Ishikawa (cell line): Measurements from ENCODE around the gene OR2V1.

ENCODE experiments used
- CEBPB ChIP-seq: IDR thresholded peaks from 2 replicates; pipeline ENCODE4 v1.6.1; 2012
- CREB1 ChIP-seq: IDR thresholded peaks from 2 replicates; pipeline ENCODE4 v1.6.1; 2012; ENCODE audit warnings: low read depth
- EGR1 ChIP-seq: IDR thresholded peaks from 2 replicates; pipeline ENCODE4 v1.6.1; 2012
- EP300 ChIP-seq: IDR thresholded peaks from 2 replicates; pipeline ENCODE4 v1.6.1; 2012; ENCODE audit warnings: borderline replicate concordance
- FOXM1 ChIP-seq: IDR thresholded peaks from 2 replicates; pipeline ENCODE4 v1.6.1; 2012; ENCODE audit warnings: low read depth, borderline replicate concordance
- MAX ChIP-seq: IDR thresholded peaks from 2 replicates; pipeline ENCODE4 v1.6.1; 2012
- REST ChIP-seq: IDR thresholded peaks from 2 replicates; pipeline ENCODE4 v1.6.1; 2012; ENCODE audit warnings: low read depth, mild to moderate bottlenecking
- TAF1 ChIP-seq: IDR thresholded peaks from 2 replicates; pipeline ENCODE4 v1.6.1; 2012; ENCODE audit warnings: low read depth, mild to moderate bottlenecking
- YY1 ChIP-seq: IDR thresholded peaks from 2 replicates; pipeline ENCODE4 v1.6.1; 2012; ENCODE audit warnings: low read depth

DNA sequence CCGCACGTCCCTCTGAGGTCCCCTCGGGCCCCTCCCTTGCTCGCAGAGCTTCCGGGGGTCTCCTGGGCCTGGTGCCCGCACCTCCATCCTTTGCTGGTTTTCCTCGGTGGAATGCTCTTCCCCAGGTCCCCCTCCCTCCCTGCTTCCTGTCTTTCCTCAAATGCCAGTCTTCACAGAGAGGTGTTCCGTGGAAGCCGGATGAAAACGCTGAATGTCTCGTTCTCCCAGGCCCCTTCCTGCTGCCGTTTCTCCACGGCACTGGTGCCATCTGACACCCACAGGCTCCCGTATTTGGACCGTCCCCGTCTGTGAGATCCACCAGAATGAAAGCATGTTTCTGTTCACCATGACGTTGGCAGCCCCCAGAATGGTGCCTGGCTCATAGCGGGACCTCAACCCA lies 4.1 kb downstream of the OR2V1 start:
- TF ChIP-seq REST (no peak), FOXM1 (no peak), EGR1 (no peak), MAX (no peak), EP300 (no peak), CREB1 (no peak), CEBPB (no peak), TAF1 (no peak), YY1 (no peak)
